SK-N-SH (cell line): Measurements from ENCODE around the gene ANKS1B. TPM values are rescaled to one million over a fixed set of nuclear protein-coding genes. Genes with fewer than 3 reads are reported as not detected.

ENCODE experiments used
- CTCF ChIA-PET: fragments of 300-600, 350-600 bp; formaldehyde crosslinking; extraction: SDS; loops from one replicate; lab custom pipeline; 2021; lab: Yijun Ruan, JAX
- POLR2A ChIA-PET: fragments of 350-600 bp; sonication (Branson Sonifier 250); formaldehyde crosslinking; extraction: SDS; loops from one replicate; lab custom pipeline; 2020; ENCODE audit warnings: antibody characterized with exemption, inconsistent platforms; lab: Yijun Ruan, JAX
- DNase-seq: peaks from one replicate; pipeline ENCODE4 v3.0.0; 2012
- H2AFZ ChIP-seq: fragments of 200-600 bp; sonication (generic); 2 replicates; pipeline ENCODE4 v1.8.1; 2016; ENCODE audit warnings: antibody characterized with exemption, mild to moderate bottlenecking, low read depth
- H3F3A ChIP-seq: fragments of 200-600 bp; sonication (generic); replicated peaks from 2 replicates; pipeline ENCODE3; 2016; ENCODE audit warnings: antibody characterized with exemption, mild to moderate bottlenecking; ENCODE audit not compliant: insufficient read depth
- H3K27ac ChIP-seq, 2 experiments: fragments of 200-500 bp in 1 of 2; fragments of 200-600 bp in 1 of 2; sonication (Bioruptor generic) in 1 of 2; sonication (generic), shearing (Covaris generic) in 1 of 2; 2 replicates each; pipeline versions ENCODE4 v1.5.1 to v1.6.1; 2014 to 2016; ENCODE audit warnings: low read depth in 2 of 2, inconsistent platforms in 1 of 2, low read length in 1 of 2, mild to moderate bottlenecking in 1 of 2, mixed read lengths in 1 of 2
- H3K27me3 ChIP-seq: fragments of 200-600 bp; sonication (generic), shearing (Covaris generic); 2 replicates; pipeline ENCODE4 v1.6.1; 2016; ENCODE audit warnings: mixed run types; ENCODE audit not compliant: insufficient read depth
- H3K36me3 ChIP-seq, 2 experiments: fragments of 200-500 bp in 1 of 2; fragments of 200-600 bp in 1 of 2; sonication (Bioruptor generic) in 1 of 2; sonication (generic) in 1 of 2; replicated peaks in 1 of 2; 2 replicates each; pipeline versions ENCODE3 to v1.5.1; 2014 to 2016; ENCODE audit warnings: low read length in 1 of 2, mild to moderate bottlenecking in 1 of 2; ENCODE audit not compliant: insufficient read depth in 2 of 2, control insufficient read depth in 1 of 2
- H3K4me1 ChIP-seq, 2 experiments: fragments of 200-500 bp in 1 of 2; fragments of 200-600 bp in 1 of 2; sonication (Bioruptor generic) in 1 of 2; sonication (generic), shearing (Covaris generic) in 1 of 2; 2 replicates each; pipeline versions ENCODE4 v1.5.1 to v1.6.1; 2014 to 2016; ENCODE audit warnings: low read depth in 1 of 2, low read length in 1 of 2, mixed run types in 1 of 2; ENCODE audit not compliant: insufficient read depth in 2 of 2, control insufficient read depth in 1 of 2
- H3K4me2 ChIP-seq: fragments of 200-600 bp; sonication (generic), shearing (Covaris generic); 2 replicates; pipeline ENCODE4 v1.6.1; 2017; ENCODE audit warnings: mixed run types
- H3K4me3 ChIP-seq, 2 experiments: fragments of 200-500 bp in 1 of 2; fragments of 200-600 bp in 1 of 2; sonication (Bioruptor generic) in 1 of 2; sonication (generic), shearing (Covaris generic) in 1 of 2; 2 replicates each; pipeline versions ENCODE4 v1.5.1 to v1.8.1; 2014 to 2016; ENCODE audit warnings: low read depth in 2 of 2, inconsistent platforms in 1 of 2, low read length in 1 of 2, mild to moderate bottlenecking in 1 of 2, mixed read lengths in 1 of 2, moderate library complexity in 1 of 2
- H3K79me2 ChIP-seq: fragments of 200-600 bp; sonication (generic); 2 replicates; pipeline ENCODE4 v1.8.1; 2017; ENCODE audit warnings: mild to moderate bottlenecking; ENCODE audit not compliant: insufficient read depth
- H3K9ac ChIP-seq: fragments of 200-600 bp; sonication (generic); 2 replicates; pipeline ENCODE4 v1.6.1; 2017; ENCODE audit warnings: mixed run types
- H3K9me2 ChIP-seq: fragments of 200-600 bp; sonication (generic); 2 replicates; pipeline ENCODE4 v1.6.1; 2017; ENCODE audit warnings: mixed run types
- H3K9me3 ChIP-seq: fragments of 200-600 bp; sonication (generic); 2 replicates; pipeline ENCODE4 v1.6.1; 2017; ENCODE audit warnings: mixed run types, mild to moderate bottlenecking, moderate library complexity
- H4K20me1 ChIP-seq: fragments of 200-600 bp; sonication (generic); 2 replicates; pipeline ENCODE4 v1.6.1; 2017; ENCODE audit warnings: mild to moderate bottlenecking, mixed run types; ENCODE audit not compliant: insufficient read depth
- FOXJ3 ChIP-seq: sonication (generic); formaldehyde crosslinking; IDR thresholded peaks from 2 replicates; pipeline ENCODE4 v1.5.1; 2020; ENCODE audit warnings: mild to moderate bottlenecking, missing genetic modification reagents
- FOXM1 ChIP-seq: IDR thresholded peaks from 2 replicates; pipeline ENCODE4 v1.4.0; 2012; ENCODE audit warnings: low read depth, mild to moderate bottlenecking
- GABPA ChIP-seq: IDR thresholded peaks from 2 replicates; pipeline ENCODE4 v1.4.0; 2012; ENCODE audit warnings: low read depth, mild to moderate bottlenecking
- GATA2 ChIP-seq: sonication (generic); formaldehyde crosslinking; IDR thresholded peaks from 2 replicates; pipeline ENCODE4 v1.5.0; 2020; ENCODE audit warnings: mild to moderate bottlenecking, missing genetic modification reagents
- RAD21 ChIP-seq: IDR thresholded peaks from 2 replicates; pipeline ENCODE4 v1.6.1; 2012; ENCODE audit warnings: mild to moderate bottlenecking, low read length
- REST ChIP-seq: IDR thresholded peaks from 2 replicates; pipeline ENCODE4 v1.6.1; 2012; ENCODE audit warnings: mild to moderate bottlenecking, low read depth, low read length, moderate library complexity
- RXRA ChIP-seq: IDR thresholded peaks from 2 replicates; pipeline ENCODE4 v1.4.0; 2012; ENCODE audit warnings: low read depth, mild to moderate bottlenecking, borderline replicate concordance
- TEAD4 ChIP-seq: IDR thresholded peaks from 2 replicates; pipeline ENCODE4 v1.4.0; 2012; ENCODE audit warnings: mild to moderate bottlenecking, borderline replicate concordance; ENCODE audit not compliant: insufficient read depth
- ZBTB33 ChIP-seq: IDR thresholded peaks from 2 replicates; pipeline ENCODE4 v1.4.0; 2012; ENCODE audit warnings: low read depth, borderline replicate concordance
- WGBS: methylation state at CpG from one replicate; pipeline ENCODE4 v1.1.6; 2017; ENCODE audit warnings: low lambda C conversion rate; 5-methylcytosine and 5-hydroxymethylcytosine counted together
- polyA plus RNA-seq, 3 experiments: library from polyadenylated mRNA; depleted of rRNA; stranded (reverse); fragments of >200 nt; gene quantifications; 2 replicates each; pipeline ENCODE4 v1.2.3, GENCODE V29; 2012

ANKS1B gene
- polyA plus RNA-seq, 1 of the 3 experiments (the other 2 are of a cell fraction) = 1.8 TPM

- no peak for DNase-seq
These were observed 1233.1 kb downstream of the ANKS1B start for GRCh38 chr12:98751580-98752115.

More at GRCh38 chr12:98751580-98752115, 1233.1 kb downstream of the ANKS1B start:
- Histone ChIP-seq H3K4me1 (peaks cover 0 to 14% of the 10 kb centered on the region in 2 experiments; a peak in 1 of 4 replicates), H3K4me2 (no peak overlapping the region), H3K27me3 (no peaks in the 10 kb centered on the region), H2AFZ (no peak overlapping the region), H3K79me2 (no peaks in the 10 kb centered on the region), H3K9me3 (no peaks in the 10 kb centered on the region), H3K9ac (no peak overlapping the region), H4K20me1 (no peaks in the 10 kb centered on the region), H3K9me2 (no peaks in the 10 kb centered on the region), H3F3A (no peaks in the 10 kb centered on the region), H3K4me3 (no peak overlapping the region), H3K36me3 (no peaks in the 10 kb centered on the region), H3K27ac (no peak overlapping the region)
- WGBS = 81% methylated on average over 4 of the region's 4 CpGs
- CTCF ChIA-PET = interaction anchor here (0.5 to 3.1 kb wide), 6 partner anchors 9 to 52 kb away, joined by 3 to 10 read pairs (median 4); no protein-coding TSS in a partner anchor
- TF ChIP-seq TEAD4 (no peak), GABPA (no peak), FOXJ3 (CRISPR knock-in tag) (no peak), REST (no peak), FOXM1 (no peak), RXRA (no peak), ZBTB33 (no peak), GATA2 (CRISPR knock-in tag) (peak; percentile 63), RAD21 (no peak)
- POLR2A ChIA-PET = no interaction called here
